ENCODE data around the gene LLGL1.
A peak's percentile ranks its signal among the peaks of the same experiment; 100 is the strongest.

The LLGL1 gene

GRCh38 chr17:18253947-18254821, 28.7 kb downstream of the LLGL1 start:
- DNase-seq: no peak

- DNase-seq: no peak
Measured at GRCh38 chr17:18254888-18255649, 29.6 kb downstream of the LLGL1 start.

- DNase-seq: no peak
Measured at GRCh38 chr17:18256351-18256750, 30.9 kb downstream of the LLGL1 start.

- no peak for DNase-seq
Measured at GRCh38 chr17:18256776-18257175, 31.3 kb downstream of the LLGL1 start.

GRCh38 chr17:18257268-18257981, 32.0 kb downstream of the LLGL1 start:
- peak; percentile 44 for DNase-seq

GRCh38 chr17:18257982-18258355, 32.5 kb downstream of the LLGL1 start:
- DNase-seq: peak; percentile 65

- peak; percentile 59 for DNase-seq
Measured at GRCh38 chr17:18258356-18259038, 33.1 kb downstream of the LLGL1 start, which contains the start of gene FLII. FLII (minus strand) TSS chr17:18258738; CDS start chr17:18258690, 48 bp downstream.

- no peak for DNase-seq
Measured at GRCh38 chr17:18259621-18260331, 34.3 kb downstream of the LLGL1 start.

- peak; percentile 95 for DNase-seq
Measured at GRCh38 chr17:18260332-18261145, 35.1 kb downstream of the LLGL1 start, which contains the start of gene MIEF2. MIEF2 (plus strand) TSS chr17:18260662; CDS start chr17:18262721, 2,059 bp downstream.

- peak; percentile 63 for DNase-seq
Measured at GRCh38 chr17:18261146-18261515, 35.7 kb downstream of the LLGL1 start.

- no peak for DNase-seq
Measured at GRCh38 chr17:18261659-18262058, 36.2 kb downstream of the LLGL1 start.

GRCh38 chr17:18262111-18262510, 36.7 kb downstream of the LLGL1 start:
- peak; percentile 27 for DNase-seq

- no peak for DNase-seq
Measured at GRCh38 chr17:18262641-18263040, 37.2 kb downstream of the LLGL1 start.

- no peak for DNase-seq
Measured at GRCh38 chr17:18263885-18264682, 38.6 kb downstream of the LLGL1 start.

GRCh38 chr17:18267366-18267765, 41.9 kb downstream of the LLGL1 start:
- DNase-seq: no peak

- DNase-seq: no peak
Measured at GRCh38 chr17:18267927-18268711, 42.7 kb downstream of the LLGL1 start.

- DNase-seq: no peak
Measured at GRCh38 chr17:18270046-18270931, 44.9 kb downstream of the LLGL1 start.

- DNase-seq: no peak
Measured at GRCh38 chr17:18277076-18277475, 51.6 kb downstream of the LLGL1 start.

All from activated CD4-positive, alpha-beta T cell treated with anti-CD3 and anti-CD28 coated beads for 48 hours (primary cell).